Tibial nerve (tissue), 4 donors: Measurements from ENCODE around the gene LRRC75A. TPM values are rescaled to one million over a fixed set of nuclear protein-coding genes. Genes with fewer than 3 reads are reported as not detected.

Source experiments
- DNase-seq, 2 donors: peaks; one replicate each; pipeline ENCODE4 v3.0.0-alpha.2; 2019; ENCODE audit warnings: low spot score in 2 of 2
- H3K27ac ChIP-seq, 4 donors: fragments of 200-600 bp; sonication (generic) in 3 of 4; one replicate each; pipeline ENCODE4 v1.5.1; 2017 to 2019; ENCODE audit warnings: mild to moderate bottlenecking in 1 of 4
- H3K27me3 ChIP-seq, 2 donors: fragments of 200-600 bp; sonication (generic) in 1 of 2; one replicate each; pipeline versions ENCODE4 v1.5.1 to v1.6.0; 2017 to 2019
- H3K36me3 ChIP-seq, 3 donors: fragments of 200-600 bp; sonication (generic); one replicate each; pipeline ENCODE4 v1.5.1; 2018 to 2019
- H3K4me1 ChIP-seq, 4 donors: fragments of 200-600 bp; sonication (generic) in 3 of 4; one replicate each; pipeline ENCODE4 v1.5.1; 2017 to 2019
- H3K4me3 ChIP-seq, 4 donors: fragments of 200-600 bp; sonication (generic) in 3 of 4; one replicate each; pipeline ENCODE4 v1.5.1; 2017 to 2019; ENCODE audit warnings: mild to moderate bottlenecking in 1 of 4, moderate library complexity in 1 of 4
- H3K9me3 ChIP-seq, 4 donors: fragments of 200-600 bp; sonication (generic) in 3 of 4; one replicate each; pipeline ENCODE4 v1.5.1; 2017 to 2019
- EP300 ChIP-seq, 2 donors: sonication (generic); formaldehyde crosslinking; IDR thresholded peaks; one replicate each; pipeline ENCODE4 v1.6.1; 2017; ENCODE audit warnings: antibody characterized with exemption in 2 of 2, mild to moderate bottlenecking in 1 of 2
- POLR2A ChIP-seq, 2 donors: fragments of 450-650 bp; IDR thresholded peaks; one replicate each; pipeline ENCODE4 v1.6.1; 2017; ENCODE audit warnings: antibody characterized with exemption in 2 of 2, mild to moderate bottlenecking in 2 of 2, moderate library complexity in 2 of 2
- whole genome bisulfite sequencing, 2 donors: methylation state at CpG; one replicate each; pipeline ENCODE4 v1.1.5; 2018; 5-methylcytosine and 5-hydroxymethylcytosine counted together
- total RNA-seq, 4 donors: library from RNA; depleted of rRNA; stranded (reverse); fragments of >200 nt; gene quantifications; one replicate each; pipeline ENCODE4 v1.1.0, GENCODE V29; 2016
- TF ChIP-seq, protein P1 (sequence below), 5 experiments: fragments of 200-600 bp in 3 of 5; fragments of 450-650 bp in 2 of 5; sonication (generic) in 3 of 5; IDR thresholded peaks; one replicate each; pipeline ENCODE4 v1.5.1; 2016 to 2019; ENCODE audit warnings: antibody characterized with exemption in 5 of 5, mild to moderate bottlenecking in 3 of 5, moderate library complexity in 2 of 5

LRRC75A gene
- total RNA-seq, 4 donors from 2014 or later = 2.9 to 10.3 (median 5.4) TPM

- DNase-seq = no peak
- WGBS, 2 donors = 62 to 64% methylated on average over 6 to 7 of the region's 7 CpGs
- H3K27ac ChIP-seq = peak overlapping the region in 3 of 4 donors; percentile 48 to 72 (median 64)
- H3K36me3 ChIP-seq = peaks cover 0 to 5% (median 0%) of the 10 kb centered on the region in 3 donors
- no peak for TF ChIP-seq POLR2A (IDR thresholded peaks at IDR 0.05)
- TF ChIP-seq EP300 (IDR thresholded peaks at IDR 0.05) = no peak
- TF ChIP-seq, protein P1, sequence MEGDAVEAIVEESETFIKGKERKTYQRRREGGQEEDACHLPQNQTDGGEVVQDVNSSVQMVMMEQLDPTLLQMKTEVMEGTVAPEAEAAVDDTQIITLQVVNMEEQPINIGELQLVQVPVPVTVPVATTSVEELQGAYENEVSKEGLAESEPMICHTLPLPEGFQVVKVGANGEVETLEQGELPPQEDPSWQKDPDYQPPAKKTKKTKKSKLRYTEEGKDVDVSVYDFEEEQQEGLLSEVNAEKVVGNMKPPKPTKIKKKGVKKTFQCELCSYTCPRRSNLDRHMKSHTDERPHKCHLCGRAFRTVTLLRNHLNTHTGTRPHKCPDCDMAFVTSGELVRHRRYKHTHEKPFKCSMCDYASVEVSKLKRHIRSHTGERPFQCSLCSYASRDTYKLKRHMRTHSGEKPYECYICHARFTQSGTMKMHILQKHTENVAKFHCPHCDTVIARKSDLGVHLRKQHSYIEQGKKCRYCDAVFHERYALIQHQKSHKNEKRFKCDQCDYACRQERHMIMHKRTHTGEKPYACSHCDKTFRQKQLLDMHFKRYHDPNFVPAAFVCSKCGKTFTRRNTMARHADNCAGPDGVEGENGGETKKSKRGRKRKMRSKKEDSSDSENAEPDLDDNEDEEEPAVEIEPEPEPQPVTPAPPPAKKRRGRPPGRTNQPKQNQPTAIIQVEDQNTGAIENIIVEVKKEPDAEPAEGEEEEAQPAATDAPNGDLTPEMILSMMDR (IDR thresholded peaks at IDR 0.05) = no peak
- no peak overlapping the region for H3K4me3 ChIP-seq
- H3K27me3 ChIP-seq = peaks cover 0 to 9% of the 10 kb centered on the region in 2 donors
- H3K9me3 ChIP-seq = no peaks in the 10 kb centered on the region
- peaks cover 0 to 22% (median 10%) of the 10 kb centered on the region in 4 donors for H3K4me1 ChIP-seq
These were observed 73.9 kb downstream of the LRRC75A start for GRCh38 chr17:16417896-16418684.

- DNase-seq = no peak
- Histone ChIP-seq H3K4me1 (peaks cover 0 to 22% (median 10%) of the 10 kb centered on the region in 4 donors), H3K36me3 (no peaks in the 10 kb centered on the region), H3K27me3 (peaks cover 0 to 9% of the 10 kb centered on the region in 2 donors), H3K9me3 (no peaks in the 10 kb centered on the region), H3K4me3 (no peak overlapping the region), H3K27ac (peak overlapping the region in 3 of 4 donors; percentile 17 to 83 (median 80))
- TF ChIP-seq EP300 (IDR thresholded peaks at IDR 0.05) (no peak), POLR2A (IDR thresholded peaks at IDR 0.05) (no peak)
- TF ChIP-seq, protein P1 (IDR thresholded peaks at IDR 0.05) = no peak
- 88 to 92% methylated on average over 7 of the region's 7 CpGs for WGBS, 2 donors
These were observed 74.6 kb downstream of the LRRC75A start for GRCh38 chr17:16417399-16417798.

DNA sequence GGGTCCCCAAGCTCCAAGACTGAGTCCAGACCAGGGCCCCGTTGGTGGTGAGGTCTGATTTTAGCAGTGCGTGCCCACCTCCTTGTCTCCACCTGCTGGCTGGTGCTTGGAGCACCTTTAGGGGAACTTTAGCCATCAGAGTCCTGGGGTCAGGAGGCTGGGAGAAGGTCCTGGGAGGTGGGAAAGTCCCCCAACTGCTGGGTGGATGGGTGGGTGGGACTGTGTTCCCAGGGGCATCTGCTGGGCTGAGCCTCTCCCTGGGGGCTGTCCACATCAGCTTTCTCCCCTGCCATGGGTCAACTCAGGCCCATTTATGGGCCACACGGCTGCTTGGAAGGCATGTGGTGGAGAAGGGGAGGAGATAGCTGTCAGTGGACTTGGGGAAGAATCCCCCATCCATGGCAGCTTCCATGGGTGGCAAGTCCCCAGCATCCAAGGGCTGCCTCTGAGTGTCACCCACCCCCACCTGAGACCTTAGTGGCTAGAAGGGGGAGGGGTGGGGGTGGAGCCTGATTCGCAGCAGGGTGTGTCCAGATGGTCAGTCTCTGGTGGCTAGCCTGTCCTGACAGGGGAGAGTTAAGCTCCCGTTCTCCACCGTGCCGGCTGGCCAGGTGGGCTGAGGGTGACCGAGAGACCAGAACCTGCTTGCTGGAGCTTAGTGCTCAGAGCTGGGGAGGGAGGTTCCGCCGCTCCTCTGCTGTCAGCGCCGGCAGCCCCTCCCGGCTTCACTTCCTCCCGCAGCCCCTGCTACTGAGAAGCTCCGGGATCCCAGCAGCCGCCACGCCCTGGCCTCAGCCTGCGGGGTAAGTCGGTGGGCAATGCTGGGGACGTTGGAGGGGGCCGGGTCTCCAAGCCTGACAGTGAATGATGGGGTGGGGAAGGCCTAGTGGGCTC is 76.7 kb downstream of the LRRC75A start, which contains the start of gene TRPV2:
TRPV2 (plus strand) TSS at position 541 of the 894 bp plus-strand sequence. CDS start 2,098 bp downstream, outside the sequence.
- no peak for DNase-seq
- Histone ChIP-seq H3K4me3 (peak within 1 kb of the TSS; percentile 30 to 61 (median 42)), H3K4me1 (peaks cover 0 to 22% (median 10%) of the 10 kb centered on the region in 4 donors), H3K27me3 (peaks cover 0 to 9% of the 10 kb centered on the region in 2 donors), H3K9me3 (no peaks in the 10 kb centered on the region), H3K36me3 (no peaks in the 10 kb centered on the region), H3K27ac (peak within 1 kb of the TSS; percentile 54 to 89 (median 82))
- TF ChIP-seq EP300 (IDR thresholded peaks at IDR 0.05) = no peak
- TF ChIP-seq, protein P1 (IDR thresholded peaks at IDR 0.05) = peak in 1 of 5 experiments; percentile 40
- 15 to 22% methylated on average over 12 to 15 of the region's 21 CpGs for WGBS, 2 donors

DNA sequence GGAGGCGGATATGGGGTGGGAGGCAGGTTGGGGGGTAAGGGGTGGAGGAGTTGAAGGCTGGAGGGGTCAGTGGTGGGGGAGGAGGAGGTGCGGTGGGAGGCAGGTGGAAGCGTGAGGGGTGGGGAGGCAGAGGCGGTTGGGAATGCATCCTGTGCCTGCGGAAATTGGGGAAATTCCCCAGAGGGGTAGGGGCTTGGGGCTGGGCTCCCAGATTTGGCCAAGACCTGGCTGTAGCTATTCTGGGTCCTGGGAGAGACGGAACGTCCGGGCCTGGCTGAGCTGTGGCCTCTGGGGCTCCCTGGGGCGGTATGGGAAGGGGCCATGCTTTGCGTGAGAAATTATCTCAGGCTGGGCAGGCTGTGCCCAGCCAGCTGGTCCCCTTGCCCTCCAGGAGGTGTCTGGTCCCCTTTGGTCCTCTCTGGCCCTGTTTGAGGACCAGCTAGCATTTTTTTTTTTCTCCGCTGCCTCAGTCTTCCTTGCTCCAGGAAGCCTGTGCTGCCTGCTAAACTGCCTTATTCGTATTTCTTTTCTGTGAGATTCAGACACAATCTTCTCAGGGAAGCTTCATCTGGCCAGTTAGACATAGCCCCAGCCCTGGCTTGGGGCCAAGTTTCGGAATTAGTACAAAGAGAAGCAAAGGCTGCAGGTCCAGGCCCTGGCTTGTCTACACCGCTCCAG is 83.9 kb downstream of the LRRC75A start:
- TF ChIP-seq, protein P1 (IDR thresholded peaks at IDR 0.05) = no peak
- TF ChIP-seq EP300 (IDR thresholded peaks at IDR 0.05) = no peak
- TF ChIP-seq POLR2A (IDR thresholded peaks at IDR 0.05) = no peak

More for the DNA sequence above, 83.9 kb downstream of the LRRC75A start:
- H3K27ac ChIP-seq = peak overlapping the region in 3 of 4 donors; percentile 45 to 80 (median 78)
- peak overlapping the region in 1 of 4 donors; percentile 53 for H3K4me3 ChIP-seq
- H3K4me1 ChIP-seq = peaks cover 0 to 26% (median 9%) of the 10 kb centered on the region in 4 donors
- peaks cover 0 to 13% of the 10 kb centered on the region in 2 donors for H3K27me3 ChIP-seq
- no peaks in the 10 kb centered on the region for H3K9me3 ChIP-seq
- 12 to 20% methylated on average over 14 of the region's 14 CpGs for WGBS, 2 donors
- H3K36me3 ChIP-seq = no peaks in the 10 kb centered on the region
- peak; percentile 65 to 82 for DNase-seq
